IMR-90 (cell line): ENCODE data around the gene MTHFSD. TPM values are rescaled to one million over a fixed set of nuclear protein-coding genes. Genes with fewer than 3 reads are reported as not detected.

Source experiments
- ATAC-seq: fragments of 200-7000 bp; cut with Tn5 transposase; 2 replicates; pipeline ENCODE4 v1.9.1; 2020; ENCODE audit warnings: low read depth, mild to moderate bottlenecking, moderate library complexity
- BruUV-seq: library from RNA; stranded (reverse); fragments of 400-500 nt; replicated peaks from 2 replicates; lab custom pipeline; 2021; lab: Mats Ljungman, UMichigan
- CTCF ChIA-PET: fragments of 300-600 bp; formaldehyde crosslinking; extraction: SDS; loops from one replicate; lab custom pipeline; 2021; ENCODE audit warnings: antibody characterized with exemption; lab: Yijun Ruan, JAX
- POLR2A ChIA-PET: fragments of 300-600 bp; sonication (Branson Sonifier 250); formaldehyde crosslinking; loops from one replicate; lab custom pipeline; 2022; ENCODE audit warnings: antibody characterized with exemption; ENCODE audit not compliant: unreplicated experiment; lab: Charles Lee
- DNase-seq: peaks from one replicate; pipeline ENCODE4 v3.0.0; 2013
- H2AFZ ChIP-seq: replicated peaks from 2 replicates; pipeline ENCODE3; 2013; ENCODE audit warnings: low read length, mild to moderate bottlenecking; ENCODE audit not compliant: poor library complexity
- H2AK5ac ChIP-seq: 2 replicates; pipeline ENCODE4 v1.6.1; 2013; ENCODE audit warnings: low read depth, low read length, inconsistent platforms
- H2AK9ac ChIP-seq: replicated peaks from 2 replicates; pipeline ENCODE3; 2013; ENCODE audit warnings: mild to moderate bottlenecking, low read depth, low read length, moderate library complexity; ENCODE audit not compliant: poor library complexity
- H2BK120ac ChIP-seq: 2 replicates; pipeline ENCODE4 v1.6.1; 2013; ENCODE audit warnings: low read depth, low read length, inconsistent platforms
- H2BK15ac ChIP-seq: 3 replicates; pipeline ENCODE4 v1.6.1; 2013; ENCODE audit warnings: low read depth, low read length, inconsistent platforms
- H2BK20ac ChIP-seq: 2 replicates; pipeline ENCODE4 v1.6.1; 2013; ENCODE audit warnings: low read depth, mild to moderate bottlenecking, inconsistent platforms, low read length, moderate library complexity
- H2BK5ac ChIP-seq: 2 replicates; pipeline ENCODE4 v1.6.1; 2013; ENCODE audit warnings: mild to moderate bottlenecking, low read depth, low read length, inconsistent platforms; ENCODE audit not compliant: poor library complexity, severe bottlenecking
- H3K14ac ChIP-seq: replicated peaks from 2 replicates; pipeline ENCODE4 v1.6.1; 2013; ENCODE audit warnings: low read depth, low read length, inconsistent platforms
- H3K18ac ChIP-seq: 2 replicates; pipeline ENCODE4 v1.6.1; 2013; ENCODE audit warnings: low read depth, low read length, control low read depth
- H3K23ac ChIP-seq: 2 replicates; pipeline ENCODE4 v1.6.1; 2013; ENCODE audit warnings: low read depth, low read length, inconsistent platforms
- H3K27ac ChIP-seq: 2 replicates; pipeline ENCODE4 v1.5.1; 2013; ENCODE audit warnings: mild to moderate bottlenecking, control low read depth, low read length; ENCODE audit not compliant: insufficient read depth
- H3K27me3 ChIP-seq: 2 replicates; pipeline ENCODE4 v1.6.1; 2013; ENCODE audit warnings: low read length; ENCODE audit not compliant: control insufficient read depth, insufficient read depth
- H3K36me3 ChIP-seq: 2 replicates; pipeline ENCODE4 v1.6.1; 2013; ENCODE audit warnings: low read length, mixed read lengths; ENCODE audit not compliant: control insufficient read depth, insufficient read depth
- H3K4ac ChIP-seq: 2 replicates; pipeline ENCODE4 v1.6.1; 2013; ENCODE audit warnings: low read depth, low read length, inconsistent platforms
- H3K4me1 ChIP-seq: 2 replicates; pipeline ENCODE4 v1.6.1; 2013; ENCODE audit warnings: low read length, mixed read lengths; ENCODE audit not compliant: control insufficient read depth, insufficient read depth
- H3K4me2 ChIP-seq: 2 replicates; pipeline ENCODE4 v1.6.1; 2013; ENCODE audit warnings: low read depth, mild to moderate bottlenecking, control low read depth, low read length, moderate library complexity
- H3K4me3 ChIP-seq: 2 replicates; pipeline ENCODE4 v1.5.1; 2013; ENCODE audit warnings: low read depth, mild to moderate bottlenecking, control low read depth, low read length, moderate library complexity; ENCODE audit not compliant: insufficient read depth
- H3K56ac ChIP-seq: 2 replicates; pipeline ENCODE4 v1.6.1; 2013; ENCODE audit warnings: low read length, inconsistent platforms; ENCODE audit not compliant: insufficient read depth; ENCODE audit errors: extremely low read depth
- H3K79me1 ChIP-seq, 2 experiments: 2 replicates each; pipeline ENCODE4 v1.6.1; 2013; ENCODE audit warnings: low read length in 2 of 2, inconsistent platforms in 1 of 2, low read depth in 1 of 2
- H3K9ac ChIP-seq: 2 replicates; pipeline ENCODE4 v1.6.1; 2013; ENCODE audit warnings: low read depth, low read length, control low read depth
- H3K9me1 ChIP-seq: 2 replicates; pipeline ENCODE4 v1.6.1; 2013; ENCODE audit warnings: low read length, inconsistent platforms; ENCODE audit not compliant: insufficient read depth
- H3K9me3 ChIP-seq: 2 replicates; pipeline ENCODE4 v1.6.1; 2013; ENCODE audit warnings: low read length; ENCODE audit not compliant: control insufficient read depth, insufficient read depth
- H4K20me1 ChIP-seq: 2 replicates; pipeline ENCODE4 v1.6.1; 2013; ENCODE audit warnings: low read length, inconsistent platforms; ENCODE audit not compliant: insufficient read depth
- H4K5ac ChIP-seq: 2 replicates; pipeline ENCODE4 v1.6.1; 2013; ENCODE audit warnings: mild to moderate bottlenecking, low read depth, low read length, control low read depth
- H4K8ac ChIP-seq, 2 experiments: 2 replicates each; pipeline ENCODE4 v1.6.1; 2013; ENCODE audit warnings: low read depth in 2 of 2, low read length in 2 of 2, control low read depth in 1 of 2, inconsistent platforms in 1 of 2
- H4K91ac ChIP-seq: 2 replicates; pipeline ENCODE4 v1.6.1; 2013; ENCODE audit warnings: low read depth, low read length, inconsistent platforms; ENCODE audit not compliant: insufficient read depth
- BHLHE40 ChIP-seq: fragments of 150-350 bp; IDR thresholded peaks from 2 replicates; pipeline ENCODE4 v1.6.1; 2016; ENCODE audit warnings: mild to moderate bottlenecking, low read depth, low read length
- CEBPB ChIP-seq: IDR thresholded peaks from 2 replicates; pipeline ENCODE4 v1.6.1; 2012; ENCODE audit warnings: low read depth, low read length, improper control_type of control experiment
- CHD1 ChIP-seq: IDR thresholded peaks from 2 replicates; pipeline ENCODE4 v1.6.1; 2012; ENCODE audit warnings: low read depth, low read length, improper control_type of control experiment
- CTCF ChIP-seq: conservative IDR thresholded peaks from 2 replicates; pipeline ENCODE4 v1.5.1; 2012; ENCODE audit warnings: mild to moderate bottlenecking, low read depth, low read length, improper control_type of control experiment
- MAZ ChIP-seq: IDR thresholded peaks from 2 replicates; pipeline ENCODE4 v1.6.1; 2012; ENCODE audit warnings: low read depth, mild to moderate bottlenecking, low read length, improper control_type of control experiment, moderate library complexity, borderline replicate concordance
- MXI1 ChIP-seq: IDR thresholded peaks from 2 replicates; pipeline ENCODE4 v1.6.1; 2012; ENCODE audit warnings: low read depth, mild to moderate bottlenecking, low read length, moderate library complexity, borderline replicate concordance
- NFE2L2 ChIP-seq: fragments of 150-350 bp; IDR thresholded peaks from 2 replicates; pipeline ENCODE4 v1.6.1; 2016; ENCODE audit warnings: low read depth, mild to moderate bottlenecking, low read length
- POLR2A ChIP-seq: IDR thresholded peaks from 2 replicates; pipeline ENCODE4 v1.6.1; 2012; ENCODE audit warnings: mild to moderate bottlenecking, low read depth, low read length
- RAD21 ChIP-seq: IDR thresholded peaks from 2 replicates; pipeline ENCODE4 v1.6.1; 2012; ENCODE audit warnings: low read length, improper control_type of control experiment
- RCOR1 ChIP-seq: IDR thresholded peaks from 2 replicates; pipeline ENCODE4 v1.6.1; 2012; ENCODE audit warnings: mild to moderate bottlenecking, low read length, improper control_type of control experiment; ENCODE audit not compliant: insufficient replicate concordance
- RFX5 ChIP-seq: IDR thresholded peaks from 2 replicates; pipeline ENCODE4 v1.8.0; 2012; ENCODE audit warnings: low read depth, mild to moderate bottlenecking, low read length, moderate library complexity
- SMC3 ChIP-seq: fragments of 150-350 bp; IDR thresholded peaks from 2 replicates; pipeline ENCODE4 v1.6.1; 2016; ENCODE audit warnings: low read depth, mild to moderate bottlenecking, antibody characterized with exemption, low read length, moderate library complexity
- USF2 ChIP-seq: fragments of 150-350 bp; IDR thresholded peaks from 2 replicates; pipeline ENCODE4 v1.6.1; 2017; ENCODE audit warnings: mild to moderate bottlenecking, antibody characterized with exemption, low read length, low read depth
- WGBS, 2 experiments: methylation state at CpG; one replicate each; pipeline versions ENCODE4 v1.1.5 to v1.1.7; 2013; ENCODE audit warnings: missing lambda C conversion rate in 2 of 2; ENCODE audit not compliant: insufficient read length in 1 of 2; ENCODE audit errors: extremely low coverage in 2 of 2; 5-methylcytosine and 5-hydroxymethylcytosine counted together
- dilution Hi-C: fragments of 300-500 bp; cut with HindIII; formaldehyde crosslinking; loops from one replicate; pipeline ENCODE4 v1.14.3; 2018; ENCODE audit warnings: low sequenced_read_pairs; ENCODE audit not compliant: unreplicated experiment
- in situ Hi-C: fragments of 300-500 bp; cut with MboI; formaldehyde crosslinking; loops from 3 replicates; pipeline ENCODE4 v1.14.3; 2019; ENCODE audit warnings: low sequenced_read_pairs, inconsistent platforms, mixed read lengths
- intact Hi-C: fragments of 100-400 bp; cut with micrococcal nuclease; formaldehyde crosslinking; loops from 2 replicates; pipeline ENCODE4 v1.10.0; 2022
- polyA plus RNA-seq, 3 experiments: library from polyadenylated mRNA; depleted of rRNA; stranded (reverse); fragments of >200 nt; gene quantifications; 2 replicates each; pipeline ENCODE4 v1.2.3, GENCODE V29; 2012; ENCODE audit warnings: low replicate concordance in 1 of 3
- total RNA-seq: library from RNA; depleted of rRNA; stranded (reverse); fragments of >200 nt; gene quantifications from 2 replicates; pipeline ENCODE4 v1.2.3, GENCODE V29; 2012
- TF ChIP-seq, protein P1 (sequence below): fragments of 150-350 bp; IDR thresholded peaks from 2 replicates; pipeline ENCODE4 v1.6.1; 2016; ENCODE audit warnings: low read depth, mild to moderate bottlenecking, low read length, moderate library complexity, borderline replicate concordance

The MTHFSD gene
- total and polyA plus RNA-seq, 2 of the 4 experiments (the other 2 are of a cell fraction), result 8.2 to 16.8 TPM

- Histone ChIP-seq H3K79me1 (peaks cover 11 to 32% of the 10 kb centered on the region in 2 experiments), H3K4me3 (peak within 1 kb of the TSS; percentile 71), H3K23ac (peak within 1 kb of the TSS; percentile 88), H3K9me3 (no peaks in the 10 kb centered on the region), H4K5ac (peak within 1 kb of the TSS; percentile 83), H3K27me3 (no peaks in the 10 kb centered on the region), H2AFZ (peak within 1 kb of the TSS; percentile 19), H2BK20ac (peak within 1 kb of the TSS; percentile 81), H4K8ac (peak within 1 kb of the TSS; percentile 91 to 94), H3K18ac (peak within 1 kb of the TSS; percentile 91), H4K91ac (peak within 1 kb of the TSS; percentile 97), H3K4me1 (peaks cover 13% of the 10 kb centered on the region), H4K20me1 (0 out of 2 replicates have a peak, but pooled peaks cover 4% of the 10 kb centered on the region), H3K14ac (peak within 1 kb of the TSS; percentile 98), H3K4me2 (peak within 1 kb of the TSS; percentile 94), H3K36me3 (no peaks in the 10 kb centered on the region; the same call in 1 of the 2 replicates), H2BK5ac (peak within 1 kb of the TSS; percentile 100), H2BK15ac (peak within 1 kb of the TSS; percentile 80; the same call in 1 of the 3 replicates), H3K9ac (peak within 1 kb of the TSS; percentile 95), H2AK5ac (peak within 1 kb of the TSS; percentile 98), H2AK9ac (peak within 1 kb of the TSS; percentile 97), H3K56ac (peak within 1 kb of the TSS; percentile 87), H3K9me1 (peaks cover 11% of the 10 kb centered on the region), H2BK120ac (peak within 1 kb of the TSS; percentile 97), H3K27ac (peak within 1 kb of the TSS; percentile 99), H3K4ac (peak within 1 kb of the TSS; percentile 98)
- POLR2A ChIA-PET, result interaction anchor here (0.6 to 1.4 kb wide), 5 partner anchors 8 to 488 kb away, joined by 3 to 7 read pairs (median 3); no protein-coding TSS in a partner anchor
- in situ Hi-C loops, result loop anchor here (5.0 kb wide), 1 partner anchor 89 kb away; no protein-coding TSS in a partner anchor
- ATAC-seq (peak; percentile 40), DNase-seq (peak; percentile 99)
- dilution Hi-C loops, result no loop called here
- intact Hi-C loops, result loop anchor here (2.0 to 5.0 kb wide), 3 partner anchors 33 to 254 kb away; no protein-coding TSS in a partner anchor
- CTCF ChIA-PET, result interaction anchor here (0.6 to 1.4 kb wide), 2 partner anchors 160 to 484 kb away, joined by 3 to 5 read pairs; no protein-coding TSS in a partner anchor
- no CpG with 5 or more reads among the region's 13 CpGs for WGBS, 2 experiments
- no TSS peak for BruUV-seq
- TF ChIP-seq MAZ (peak; percentile 42; the same call in 1 of the 2 replicates), POLR2A (peak; percentile 87), CTCF (no peak), RFX5 (no peak), RCOR1 (no peak), BHLHE40 (peak; percentile 88), MXI1 (no peak), CEBPB (0 out of 2 replicates have a peak, but pooled peaks have one; percentile 7), USF2 (peak; percentile 83), CHD1 (no peak), NFE2L2 (0 out of 2 replicates have a peak, but pooled peaks have one; percentile 29), SMC3 (peak; percentile 16; the same call in 1 of the 2 replicates), RAD21 (0 out of 2 replicates have a peak, but pooled peaks have one; percentile 29)
- TF ChIP-seq, protein P1, sequence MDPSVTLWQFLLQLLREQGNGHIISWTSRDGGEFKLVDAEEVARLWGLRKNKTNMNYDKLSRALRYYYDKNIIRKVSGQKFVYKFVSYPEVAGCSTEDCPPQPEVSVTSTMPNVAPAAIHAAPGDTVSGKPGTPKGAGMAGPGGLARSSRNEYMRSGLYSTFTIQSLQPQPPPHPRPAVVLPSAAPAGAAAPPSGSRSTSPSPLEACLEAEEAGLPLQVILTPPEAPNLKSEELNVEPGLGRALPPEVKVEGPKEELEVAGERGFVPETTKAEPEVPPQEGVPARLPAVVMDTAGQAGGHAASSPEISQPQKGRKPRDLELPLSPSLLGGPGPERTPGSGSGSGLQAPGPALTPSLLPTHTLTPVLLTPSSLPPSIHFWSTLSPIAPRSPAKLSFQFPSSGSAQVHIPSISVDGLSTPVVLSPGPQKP, result no peak
Observed at GRCh38 chr16:86578061-86578599, 23.1 kb upstream of the MTHFSD start, which contains the start of gene FOXL1. FOXL1 (plus strand) TSS chr16:86578549; CDS start chr16:86578724, 175 bp downstream.
